HEK293 (cell line): Measurements from ENCODE around the gene UTP15.

Experiments
- SCRT2 ChIP-seq: fragments of 450-650 bp; formaldehyde crosslinking; IDR thresholded peaks from 2 replicates; pipeline ENCODE4 v1.5.1; 2016; ENCODE audit warnings: missing biosample characterization, missing genetic modification characterization
- SETDB1 ChIP-seq: IDR thresholded peaks from one replicate; pipeline ENCODE4 v1.6.1; 2017; ENCODE audit warnings: mild to moderate bottlenecking, low read length, moderate library complexity, mixed read lengths; ENCODE audit not compliant: insufficient read length
- YY1 ChIP-seq: fragments of 450-650 bp; formaldehyde crosslinking; IDR thresholded peaks from 2 replicates; pipeline ENCODE4 v1.5.1; 2018; ENCODE audit warnings: missing biosample characterization, missing genetic modification characterization
- ZBTB7A ChIP-seq: fragments of 450-650 bp; formaldehyde crosslinking; IDR thresholded peaks from 2 replicates; pipeline ENCODE4 v1.5.1; 2016; ENCODE audit warnings: low read depth, missing biosample characterization, missing genetic modification characterization
- ZNF140 ChIP-seq: fragments of 450-650 bp; formaldehyde crosslinking; IDR thresholded peaks from 2 replicates; pipeline ENCODE4 v1.5.1; 2016; ENCODE audit warnings: missing biosample characterization, missing genetic modification characterization
- ZNF248 ChIP-seq: fragments of 450-650 bp; formaldehyde crosslinking; IDR thresholded peaks from 2 replicates; pipeline ENCODE4 v1.5.1; 2017; ENCODE audit warnings: missing biosample characterization, missing genetic modification characterization
- ZNF274 ChIP-seq, 2 experiments: fragments of 200-500 bp in 1 of 2; fragments of 450-650 bp in 1 of 2; sonication (Bioruptor generic) in 1 of 2; formaldehyde crosslinking in 1 of 2; IDR thresholded peaks; 2 replicates each; pipeline versions ENCODE4 v1.5.1 to v1.6.1; 2014 to 2016; ENCODE audit warnings: borderline replicate concordance in 1 of 2, inconsistent platforms in 1 of 2, low read length in 1 of 2, missing biosample characterization in 1 of 2, missing genetic modification characterization in 1 of 2
- ZNF792 ChIP-seq: fragments of 450-650 bp; formaldehyde crosslinking; IDR thresholded peaks from 2 replicates; pipeline ENCODE4 v1.5.1; 2016; ENCODE audit warnings: missing biosample characterization, missing genetic modification characterization
- ZNF837 ChIP-seq: fragments of 450-650 bp; formaldehyde crosslinking; IDR thresholded peaks from 2 replicates; pipeline ENCODE4 v1.5.1; 2016; ENCODE audit warnings: missing biosample characterization, missing genetic modification characterization
- TF ChIP-seq, protein P1 (sequence below): fragments of 450-650 bp; formaldehyde crosslinking; IDR thresholded peaks from 2 replicates; pipeline ENCODE4 v1.5.1; 2016; ENCODE audit warnings: missing biosample characterization, missing genetic modification characterization
- TF ChIP-seq, protein P2 (sequence below): fragments of 450-650 bp; formaldehyde crosslinking; IDR thresholded peaks from 2 replicates; pipeline ENCODE4 v1.5.1; 2016; ENCODE audit warnings: missing biosample characterization, missing genetic modification characterization

DNA sequence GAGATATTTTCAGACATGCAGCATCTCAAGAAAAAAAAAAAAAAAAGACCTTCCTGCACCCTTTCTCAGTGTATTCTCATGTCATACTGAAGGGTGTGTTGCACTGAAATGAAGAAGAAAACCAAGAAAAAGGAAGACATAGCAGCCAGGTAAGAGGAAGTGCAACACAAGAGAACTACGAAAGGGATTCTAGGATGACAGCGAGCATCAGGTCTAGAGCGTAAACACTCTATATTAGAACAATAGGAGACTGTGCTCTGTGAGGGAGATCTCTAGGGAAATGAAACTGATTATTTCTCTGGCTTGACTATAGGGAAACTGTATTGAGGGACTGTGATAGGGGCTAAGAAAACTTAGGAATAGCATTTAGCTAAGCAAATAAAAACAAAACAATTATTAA is 37.3 kb upstream of the UTP15 start:
- TF ChIP-seq, protein P1, sequence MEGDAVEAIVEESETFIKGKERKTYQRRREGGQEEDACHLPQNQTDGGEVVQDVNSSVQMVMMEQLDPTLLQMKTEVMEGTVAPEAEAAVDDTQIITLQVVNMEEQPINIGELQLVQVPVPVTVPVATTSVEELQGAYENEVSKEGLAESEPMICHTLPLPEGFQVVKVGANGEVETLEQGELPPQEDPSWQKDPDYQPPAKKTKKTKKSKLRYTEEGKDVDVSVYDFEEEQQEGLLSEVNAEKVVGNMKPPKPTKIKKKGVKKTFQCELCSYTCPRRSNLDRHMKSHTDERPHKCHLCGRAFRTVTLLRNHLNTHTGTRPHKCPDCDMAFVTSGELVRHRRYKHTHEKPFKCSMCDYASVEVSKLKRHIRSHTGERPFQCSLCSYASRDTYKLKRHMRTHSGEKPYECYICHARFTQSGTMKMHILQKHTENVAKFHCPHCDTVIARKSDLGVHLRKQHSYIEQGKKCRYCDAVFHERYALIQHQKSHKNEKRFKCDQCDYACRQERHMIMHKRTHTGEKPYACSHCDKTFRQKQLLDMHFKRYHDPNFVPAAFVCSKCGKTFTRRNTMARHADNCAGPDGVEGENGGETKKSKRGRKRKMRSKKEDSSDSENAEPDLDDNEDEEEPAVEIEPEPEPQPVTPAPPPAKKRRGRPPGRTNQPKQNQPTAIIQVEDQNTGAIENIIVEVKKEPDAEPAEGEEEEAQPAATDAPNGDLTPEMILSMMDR: no peak
- no peak for TF ChIP-seq ZBTB7A
- TF ChIP-seq ZNF792 (tag by site-specific recombination): no peak
- no peak for TF ChIP-seq ZNF140
- no peak for TF ChIP-seq ZNF248
- TF ChIP-seq ZNF837 (tag by site-specific recombination): no peak
- no peak for TF ChIP-seq SETDB1
- no peak for TF ChIP-seq SCRT2 (tag by site-specific recombination)
- no peak for TF ChIP-seq ZNF274 (IDR thresholded peaks at IDR 0.05; ENCODE audit: low read length)
- TF ChIP-seq ZNF274 (tag by site-specific recombination; IDR thresholded peaks at IDR 0.05; ENCODE audit: borderline replicate concordance): no peak
- TF ChIP-seq YY1 (tag by site-specific recombination): no peak
- TF ChIP-seq, protein P2, sequence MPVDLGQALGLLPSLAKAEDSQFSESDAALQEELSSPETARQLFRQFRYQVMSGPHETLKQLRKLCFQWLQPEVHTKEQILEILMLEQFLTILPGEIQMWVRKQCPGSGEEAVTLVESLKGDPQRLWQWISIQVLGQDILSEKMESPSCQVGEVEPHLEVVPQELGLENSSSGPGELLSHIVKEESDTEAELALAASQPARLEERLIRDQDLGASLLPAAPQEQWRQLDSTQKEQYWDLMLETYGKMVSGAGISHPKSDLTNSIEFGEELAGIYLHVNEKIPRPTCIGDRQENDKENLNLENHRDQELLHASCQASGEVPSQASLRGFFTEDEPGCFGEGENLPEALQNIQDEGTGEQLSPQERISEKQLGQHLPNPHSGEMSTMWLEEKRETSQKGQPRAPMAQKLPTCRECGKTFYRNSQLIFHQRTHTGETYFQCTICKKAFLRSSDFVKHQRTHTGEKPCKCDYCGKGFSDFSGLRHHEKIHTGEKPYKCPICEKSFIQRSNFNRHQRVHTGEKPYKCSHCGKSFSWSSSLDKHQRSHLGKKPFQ (tag by site-specific recombination): no peak
